Esophagus muscularis mucosa (tissue), 4 donors: ENCODE results near the gene MIGA1. TPM values are rescaled to one million over a fixed set of nuclear protein-coding genes. Genes with fewer than 3 reads are reported as not detected.
"Not testable (repeated sequence)": the region's sequence is repeated elsewhere in the genome, so short reads cannot be mapped to it uniquely, and the experiment has no call there.

Experiments used
- DNase-seq: peaks from one replicate; pipeline ENCODE4 v3.0.0-alpha.2; 2017; ENCODE audit errors: extremely low spot score
- H3K27ac ChIP-seq, 4 donors: fragments of 200-600 bp; sonication (generic); replicated peaks in 1 of 4; 1 replicate in 3 of 4; 2 replicates in 1 of 4; pipeline ENCODE4 v1.5.1; 2016 to 2019; ENCODE audit warnings: mild to moderate bottlenecking in 1 of 4
- H3K27me3 ChIP-seq, 4 donors: fragments of 200-600 bp; sonication (generic); one replicate each; pipeline versions ENCODE4 v1.5.1 to v1.6.0; 2016 to 2019
- H3K36me3 ChIP-seq, 4 donors: fragments of 200-600 bp; sonication (generic); one replicate each; pipeline ENCODE4 v1.5.1; 2016 to 2019
- H3K4me1 ChIP-seq, 4 donors: fragments of 200-600 bp; sonication (generic); one replicate each; pipeline ENCODE4 v1.5.1; 2016 to 2019
- H3K4me3 ChIP-seq, 4 donors: fragments of 200-600 bp; sonication (generic); 1 replicate in 2 of 4; 2 replicates in 2 of 4; pipeline ENCODE4 v1.5.1; 2016 to 2019; ENCODE audit warnings: mild to moderate bottlenecking in 4 of 4, moderate library complexity in 1 of 4
- H3K9me3 ChIP-seq, 4 donors: fragments of 200-600 bp; sonication (generic); 1 replicate in 3 of 4; 2 replicates in 1 of 4; pipeline ENCODE4 v1.5.1; 2016 to 2019
- CTCF ChIP-seq, 3 experiments: fragments of 200-600 bp in 2 of 3; fragments of 450-650 bp in 1 of 3; sonication (generic) in 2 of 3; IDR thresholded peaks; one replicate each; pipeline ENCODE4 v1.5.1; 2017 to 2019; ENCODE audit warnings: antibody characterized with exemption in 3 of 3, mild to moderate bottlenecking in 2 of 3, moderate library complexity in 1 of 3
- EP300 ChIP-seq: sonication (generic); formaldehyde crosslinking; IDR thresholded peaks from one replicate; pipeline ENCODE4 v1.6.1; 2017; ENCODE audit warnings: antibody characterized with exemption
- POLR2A ChIP-seq: fragments of 450-650 bp; IDR thresholded peaks from one replicate; pipeline ENCODE4 v1.6.1; 2017; ENCODE audit warnings: antibody characterized with exemption, moderate library complexity, mild to moderate bottlenecking, low read depth
- POLR2AphosphoS5 ChIP-seq, 2 donors: sonication (generic); formaldehyde crosslinking; IDR thresholded peaks; one replicate each; pipeline ENCODE4 v1.6.1; 2017; ENCODE audit warnings: antibody characterized with exemption in 2 of 2
- WGBS: methylation state at CpG from one replicate; pipeline ENCODE4 v1.1.5; 2018; 5-methylcytosine and 5-hydroxymethylcytosine counted together
- intact Hi-C: fragments of 100-400 bp; cut with DNase I; formaldehyde crosslinking; loops from one replicate; pipeline ENCODE4 v1.15.1; 2023
- total RNA-seq, 4 donors: library from RNA; depleted of rRNA; stranded (reverse); fragments of >200 nt; gene quantifications; one replicate each; pipeline versions ENCODE4 v1.1.0 to v1.2.1, GENCODE V29; 2016

Gene MIGA1
- total RNA-seq, 4 donors from 2014 or later = 13.8 to 18.7 (median 16.1) TPM

- TF ChIP-seq POLR2AphosphoS5 (IDR thresholded peaks at IDR 0.05) (no peak), EP300 (no peak), POLR2A (no peak), CTCF (IDR thresholded peaks at IDR 0.05) (no peak)
- H3K4me3 ChIP-seq = no peak overlapping the region
- DNase-seq = no peak
- no peaks in the 10 kb centered on the region for H3K9me3 ChIP-seq
- no peaks in the 10 kb centered on the region for H3K27me3 ChIP-seq
- 88% methylated on average over 1 of the region's 1 CpG for WGBS
- H3K27ac ChIP-seq = no peak overlapping the region
- intact Hi-C loops = no loop called here
- H3K4me1 ChIP-seq = peaks cover 4 to 54% (median 46%) of the 10 kb centered on the region in 4 donors
- H3K36me3 ChIP-seq = peaks cover 0 to 38% (median 10%) of the 10 kb centered on the region in 4 donors
These were observed 127.2 kb downstream of the MIGA1 start for GRCh38 chr1:77906624-77907023.

GRCh38 chr1:77910116-77910515 is 130.7 kb downstream of the MIGA1 start:
- intact Hi-C loops = no loop called here
- TF ChIP-seq POLR2AphosphoS5 (IDR thresholded peaks at IDR 0.05) (peak in 1 of 2 donors; percentile 29), CTCF (IDR thresholded peaks at IDR 0.05) (no peak), POLR2A (no peak)
- no peak overlapping the region for H3K27ac ChIP-seq
- H3K9me3 ChIP-seq = no peaks in the 10 kb centered on the region
- no peaks in the 10 kb centered on the region for H3K27me3 ChIP-seq
- H3K36me3 ChIP-seq = peaks cover 0 to 18% (median 10%) of the 10 kb centered on the region in 4 donors
- H3K4me3 ChIP-seq = no peak overlapping the region
- DNase-seq = no peak
- H3K4me1 ChIP-seq = peaks cover 0 to 28% (median 20%) of the 10 kb centered on the region in 4 donors
- WGBS = 87% methylated on average over 4 of the region's 4 CpGs

DNA sequence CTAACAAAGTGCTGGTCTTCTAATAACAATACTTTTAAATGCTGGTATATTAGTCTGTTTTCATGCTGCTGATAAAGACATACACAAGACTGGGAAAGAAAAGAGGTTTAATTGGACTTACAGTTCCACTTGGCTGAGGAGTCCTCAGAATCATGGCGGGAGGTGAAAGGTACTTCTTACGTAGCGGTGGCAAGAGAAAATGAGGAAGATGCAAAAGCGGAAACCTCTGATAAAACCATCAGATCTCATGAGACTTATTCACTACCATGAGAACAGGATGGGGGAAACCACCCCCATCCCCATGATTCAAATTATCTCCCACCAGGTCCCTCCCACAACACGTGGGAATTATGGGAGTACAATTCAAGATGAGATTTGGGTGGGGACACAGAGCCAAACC is 139.5 kb downstream of the MIGA1 start:
- H3K9me3 ChIP-seq, intact Hi-C loops, H3K4me3 ChIP-seq, DNase-seq, H3K4me1 ChIP-seq, H3K27me3 ChIP-seq, H3K27ac ChIP-seq: not testable (repeated sequence)
- peak in 1 of 2 donors; percentile 5 for TF ChIP-seq POLR2AphosphoS5 (IDR thresholded peaks at IDR 0.05)
- WGBS = 94% methylated on average over 5 of the region's 5 CpGs
- H3K36me3 ChIP-seq = peaks cover 35 to 82% (median 68%) of the 10 kb centered on the region in 4 donors

DNA sequence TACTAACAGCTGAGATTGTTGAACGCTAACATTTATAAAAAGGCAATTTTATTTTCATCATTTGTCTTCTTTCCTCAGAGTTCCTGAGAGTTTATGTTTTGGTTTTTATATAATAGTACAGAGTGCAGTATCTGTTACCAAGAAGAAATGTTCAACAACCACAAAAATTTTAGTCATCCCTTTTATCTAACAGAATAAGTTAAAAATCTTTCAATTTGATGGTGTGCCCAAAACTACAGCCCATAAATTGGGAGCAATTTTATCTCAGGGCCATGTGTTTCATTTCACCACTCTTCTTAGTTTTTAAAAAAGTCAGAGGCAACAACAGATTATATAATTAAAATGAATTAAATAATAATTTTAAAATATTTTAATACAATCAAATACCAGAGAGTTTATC is 146.1 kb downstream of the MIGA1 start:
- Histone ChIP-seq H3K4me1 (peaks cover 0 to 27% (median 16%) of the 10 kb centered on the region in 4 donors), H3K9me3 (no peaks in the 10 kb centered on the region), H3K27me3 (no peaks in the 10 kb centered on the region), H3K27ac (peak overlapping the region in 2 of 4 donors; percentile 1 to 24), H3K36me3 (peaks cover 30 to 96% (median 78%) of the 10 kb centered on the region in 4 donors), H3K4me3 (no peak overlapping the region)
- TF ChIP-seq POLR2A (no peak), CTCF (IDR thresholded peaks at IDR 0.05) (no peak), POLR2AphosphoS5 (IDR thresholded peaks at IDR 0.05) (no peak), EP300 (no peak)
- DNase-seq = no peak
- 38% methylated on average over 1 of the region's 1 CpG for WGBS
- intact Hi-C loops = no loop called here

GRCh38 chr1:77925956-77926355 is 146.5 kb downstream of the MIGA1 start:
- 56% methylated on average over 2 of the region's 2 CpGs for WGBS
- intact Hi-C loops = no loop called here
- Histone ChIP-seq H3K27ac (peak overlapping the region; percentile 30 to 53 (median 32)), H3K4me1 (peaks cover 0 to 27% (median 16%) of the 10 kb centered on the region in 4 donors), H3K9me3 (no peaks in the 10 kb centered on the region), H3K36me3 (peaks cover 34 to 96% (median 78%) of the 10 kb centered on the region in 4 donors), H3K27me3 (no peaks in the 10 kb centered on the region), H3K4me3 (peak overlapping the region in 3 of 4 donors; percentile 7 to 32 (median 20))
- TF ChIP-seq CTCF (IDR thresholded peaks at IDR 0.05) (no peak), POLR2A (no peak), EP300 (no peak), POLR2AphosphoS5 (IDR thresholded peaks at IDR 0.05) (no peak)
- no peak for DNase-seq
